ENCODE data around the gene SLC6A18. TPM values are rescaled to one million over a fixed set of nuclear protein-coding genes. Genes with fewer than 3 reads are reported as not detected.

The SLC6A18 gene
- total and polyA plus RNA-seq, 2 of the 4 experiments (the other 2 are of a cell fraction): not detected

- H2AK5ac ChIP-seq (ENCODE audit: low read depth, low read length): no peak overlapping the region
- H3K4me2 ChIP-seq (ENCODE audit: low read depth, low read length): no peak overlapping the region
- no peak overlapping the region for H2AFZ ChIP-seq (replicated peaks; ENCODE audit: low read length, poor library complexity)
- no peak for DNase-seq
- H3K4me1 ChIP-seq (ENCODE audit: control insufficient read depth, insufficient read depth, low read length): no peaks in the 10 kb centered on the region
- no peaks in the 10 kb centered on the region for H4K20me1 ChIP-seq (ENCODE audit: insufficient read depth, low read length)
- no peak overlapping the region for H3K27ac ChIP-seq (ENCODE audit: insufficient read depth, low read length)
- no peaks in the 10 kb centered on the region; the same call in 1 of the 2 replicates for H3K27me3 ChIP-seq (ENCODE audit: control insufficient read depth, insufficient read depth, low read length)
- H3K9ac ChIP-seq (ENCODE audit: low read depth, low read length): no peak overlapping the region
- H2BK5ac ChIP-seq (ENCODE audit: low read depth, low read length, poor library complexity, severe bottlenecking): no peak overlapping the region
- no peaks in the 10 kb centered on the region for H3K9me1 ChIP-seq (ENCODE audit: insufficient read depth, low read length)
- H3K79me1 ChIP-seq (ENCODE audit: low read depth in 1 of 2, low read length in 2 of 2): no peaks in the 10 kb centered on the region
- ATAC-seq (ENCODE audit: low read depth): no peak
- H3K23ac ChIP-seq (ENCODE audit: low read depth, low read length): no peak overlapping the region
- CTCF ChIA-PET: no interaction called here
- no TSS peak for BruUV-seq (replicated peaks)
- no peak overlapping the region for H3K56ac ChIP-seq (ENCODE audit: extremely low read depth, insufficient read depth, low read length)
- no peak overlapping the region for H3K18ac ChIP-seq (ENCODE audit: low read depth, low read length)
- H2BK120ac ChIP-seq (ENCODE audit: low read depth, low read length): no peak overlapping the region
- WGBS, 2 experiments (ENCODE audit: extremely low coverage in 2 of 2, insufficient read length in 1 of 2): no CpG with 5 or more reads among the region's 11 CpGs
- peaks cover 22% of the 10 kb centered on the region for H3K9me3 ChIP-seq (ENCODE audit: control insufficient read depth, insufficient read depth, low read length)
- H4K8ac ChIP-seq (ENCODE audit: low read depth in 2 of 2, low read length in 2 of 2): no peak overlapping the region
- dilution Hi-C loops (cut with HindIII; ENCODE audit: low sequenced_read_pairs, unreplicated experiment): no loop called here
- in situ Hi-C loops (cut with MboI; ENCODE audit: low sequenced_read_pairs): no loop called here
- intact Hi-C loops (cut with micrococcal nuclease): no loop called here
- H4K91ac ChIP-seq (ENCODE audit: insufficient read depth, low read depth, low read length): no peak overlapping the region
- H2AK9ac ChIP-seq (replicated peaks; ENCODE audit: low read depth, low read length, poor library complexity): no peak overlapping the region
- H3K4me3 ChIP-seq (ENCODE audit: insufficient read depth, low read depth, low read length): no peak overlapping the region
- no peak overlapping the region for H4K5ac ChIP-seq (ENCODE audit: low read depth, low read length)
- no peak for TF ChIP-seq RAD21 (IDR thresholded peaks at IDR 0.05; ENCODE audit: low read length)
- no peak for TF ChIP-seq RFX5 (IDR thresholded peaks at IDR 0.05; ENCODE audit: low read depth, low read length)
- TF ChIP-seq MXI1 (IDR thresholded peaks at IDR 0.05; ENCODE audit: borderline replicate concordance, low read depth, low read length): no peak
- TF ChIP-seq MAFK (IDR thresholded peaks at IDR 0.05; ENCODE audit: low read depth, low read length): no peak
- TF ChIP-seq NFE2L2 (IDR thresholded peaks at IDR 0.05; ENCODE audit: low read depth, low read length): no peak
- TF ChIP-seq POLR2A (IDR thresholded peaks at IDR 0.05; ENCODE audit: low read depth, low read length): no peak
- TF ChIP-seq SMC3 (IDR thresholded peaks at IDR 0.05; ENCODE audit: low read depth, low read length): no peak
- no peaks in the 10 kb centered on the region for H3K36me3 ChIP-seq (ENCODE audit: control insufficient read depth, insufficient read depth, low read length)
- POLR2A ChIA-PET (ENCODE audit: unreplicated experiment): no interaction called here
- H2BK15ac ChIP-seq (ENCODE audit: low read depth, low read length): no peak overlapping the region
- H3K4ac ChIP-seq (ENCODE audit: low read depth, low read length): no peak overlapping the region
- no peak overlapping the region for H3K14ac ChIP-seq (replicated peaks; ENCODE audit: low read depth, low read length)
- H2BK20ac ChIP-seq (ENCODE audit: low read depth, low read length): no peak overlapping the region
Measured at GRCh38 chr5:1219768-1220100, 5.4 kb upstream of the SLC6A18 start.
